Measurements from ENCODE around the gene WDR49.

Gene WDR49

GRCh38 chr3:167456157-167456799, 197.5 kb downstream of the WDR49 start:
- in situ Hi-C loops (cut with HindIII; ENCODE audit: low sequenced_read_pairs), result no loop called here
- TF ChIP-seq, protein P1, sequence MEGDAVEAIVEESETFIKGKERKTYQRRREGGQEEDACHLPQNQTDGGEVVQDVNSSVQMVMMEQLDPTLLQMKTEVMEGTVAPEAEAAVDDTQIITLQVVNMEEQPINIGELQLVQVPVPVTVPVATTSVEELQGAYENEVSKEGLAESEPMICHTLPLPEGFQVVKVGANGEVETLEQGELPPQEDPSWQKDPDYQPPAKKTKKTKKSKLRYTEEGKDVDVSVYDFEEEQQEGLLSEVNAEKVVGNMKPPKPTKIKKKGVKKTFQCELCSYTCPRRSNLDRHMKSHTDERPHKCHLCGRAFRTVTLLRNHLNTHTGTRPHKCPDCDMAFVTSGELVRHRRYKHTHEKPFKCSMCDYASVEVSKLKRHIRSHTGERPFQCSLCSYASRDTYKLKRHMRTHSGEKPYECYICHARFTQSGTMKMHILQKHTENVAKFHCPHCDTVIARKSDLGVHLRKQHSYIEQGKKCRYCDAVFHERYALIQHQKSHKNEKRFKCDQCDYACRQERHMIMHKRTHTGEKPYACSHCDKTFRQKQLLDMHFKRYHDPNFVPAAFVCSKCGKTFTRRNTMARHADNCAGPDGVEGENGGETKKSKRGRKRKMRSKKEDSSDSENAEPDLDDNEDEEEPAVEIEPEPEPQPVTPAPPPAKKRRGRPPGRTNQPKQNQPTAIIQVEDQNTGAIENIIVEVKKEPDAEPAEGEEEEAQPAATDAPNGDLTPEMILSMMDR (IDR thresholded peaks at IDR 0.05; ENCODE audit: low read depth, low read length), result no peak
- no peak overlapping the region for H3K4me3 ChIP-seq (ENCODE audit: low read depth, low read length)
- no peak for DNase-seq (ENCODE audit: low read depth, low spot score)

GRCh38 chr3:167453815-167454214, 199.9 kb downstream of the WDR49 start:
- DNase-seq (ENCODE audit: low read depth, low spot score), result no peak
- in situ Hi-C loops (cut with HindIII; ENCODE audit: low sequenced_read_pairs), result no loop called here
- TF ChIP-seq, protein P1 (IDR thresholded peaks at IDR 0.05; ENCODE audit: low read depth, low read length), result no peak

DNA sequence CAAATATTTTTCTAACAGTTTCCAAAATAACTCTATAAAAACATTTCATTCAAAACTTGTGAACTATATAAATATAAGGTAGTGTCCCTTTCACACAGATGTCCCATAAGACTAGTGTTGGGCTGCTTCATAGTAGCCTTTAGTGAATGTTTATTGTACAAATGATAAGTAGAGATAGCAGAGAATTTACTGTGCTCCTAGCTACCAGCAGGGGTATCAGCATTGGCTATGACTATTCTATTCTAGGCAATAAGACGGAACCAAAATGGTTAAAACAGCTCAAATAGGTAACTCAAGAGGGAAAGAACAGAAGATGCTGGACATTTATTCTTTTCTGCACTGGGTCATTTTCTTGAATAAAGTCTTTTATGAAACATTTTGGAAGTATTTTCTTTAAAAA, 202.5 kb downstream of the WDR49 start:
- no peak for DNase-seq (ENCODE audit: low read depth, low spot score)
- in situ Hi-C loops (cut with HindIII; ENCODE audit: low sequenced_read_pairs), result no loop called here
- H3K4me3 ChIP-seq (ENCODE audit: low read depth, low read length), result no peak overlapping the region
- TF ChIP-seq, protein P1 (IDR thresholded peaks at IDR 0.05; ENCODE audit: low read depth, low read length), result no peak

More at GRCh38 chr3:167453815-167454214, 199.9 kb downstream of the WDR49 start:
- H3K4me3 ChIP-seq (ENCODE audit: low read depth, low read length), result no peak overlapping the region

GRCh38 chr3:167450675-167451074, 203.1 kb downstream of the WDR49 start:
- in situ Hi-C loops (cut with HindIII; ENCODE audit: low sequenced_read_pairs), result no loop called here
- TF ChIP-seq, protein P1 (IDR thresholded peaks at IDR 0.05; ENCODE audit: low read depth, low read length), result no peak
- no peak for DNase-seq (ENCODE audit: low read depth, low spot score)
- H3K4me3 ChIP-seq (ENCODE audit: low read depth, low read length), result no peak overlapping the region

- TF ChIP-seq, protein P1 (IDR thresholded peaks at IDR 0.05; ENCODE audit: low read depth, low read length), result no peak
- no peak overlapping the region for H3K4me3 ChIP-seq (ENCODE audit: low read depth, low read length)
- in situ Hi-C loops (cut with HindIII; ENCODE audit: low sequenced_read_pairs), result no loop called here
- no peak for DNase-seq (ENCODE audit: low read depth, low spot score)
Observed at GRCh38 chr3:167450195-167450594, 203.5 kb downstream of the WDR49 start.

- no peak overlapping the region for H3K4me3 ChIP-seq (ENCODE audit: low read depth, low read length)
- in situ Hi-C loops (cut with HindIII; ENCODE audit: low sequenced_read_pairs), result no loop called here
- DNase-seq (ENCODE audit: low read depth, low spot score), result no peak
- TF ChIP-seq, protein P1 (IDR thresholded peaks at IDR 0.05; ENCODE audit: low read depth, low read length), result no peak
Observed at GRCh38 chr3:167445491-167445890, 208.3 kb downstream of the WDR49 start.
